Activated CD8-positive, alpha-beta memory T cell treated with anti-CD3 and anti-CD28 coated beads for 24 hours (primary cell): ENCODE data around the gene FAM83F.

Experiments used
- DNase-seq: peaks from one replicate; pipeline ENCODE4 v3.0.0-alpha.2; 2020

The FAM83F gene

DNA sequence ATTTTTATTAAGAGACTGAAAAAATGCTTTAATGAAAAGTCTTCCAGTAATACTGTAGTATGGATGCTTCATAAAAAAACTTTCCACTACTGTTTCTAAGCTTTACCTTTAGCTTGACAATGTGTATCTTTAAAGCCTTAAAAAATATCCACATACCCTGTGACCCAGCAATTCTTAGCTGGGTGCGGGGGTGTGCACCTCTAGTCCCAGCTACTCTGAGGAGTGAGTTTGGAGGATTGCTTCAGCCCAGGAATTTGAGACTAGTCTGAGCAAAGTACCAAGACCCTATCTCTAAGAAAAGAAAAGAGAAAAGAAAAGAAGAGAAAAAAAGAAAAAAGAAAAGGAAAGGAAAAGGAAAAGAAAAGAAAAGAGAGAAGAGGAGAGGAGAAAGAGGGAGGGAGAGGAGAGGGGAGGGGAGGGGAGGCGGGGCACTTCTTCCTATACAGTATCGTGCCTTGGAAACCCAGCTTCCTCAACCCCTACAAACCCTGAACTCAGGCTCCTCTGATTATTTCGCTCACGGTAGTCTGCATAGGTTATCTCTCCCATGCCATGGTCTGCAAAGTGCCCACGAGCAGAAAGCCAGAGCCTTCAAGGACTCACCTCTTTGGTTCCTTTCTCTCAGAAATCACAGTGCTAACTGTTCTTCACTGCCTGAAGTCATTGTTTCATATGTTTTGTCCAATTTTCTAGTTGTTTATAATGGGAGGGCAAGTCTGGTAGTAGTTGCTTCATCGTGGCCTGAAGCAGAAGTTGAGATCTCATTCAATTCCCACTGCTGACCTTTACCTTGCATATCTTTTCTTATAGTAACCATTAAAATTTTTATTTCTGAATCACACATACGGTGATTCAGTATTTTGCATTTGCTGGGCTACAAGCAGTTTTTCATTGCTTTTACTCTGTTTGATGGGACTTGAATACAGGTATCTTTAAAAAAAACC lies 82.2 kb downstream of the FAM83F start:
- no peak for DNase-seq

DNA sequence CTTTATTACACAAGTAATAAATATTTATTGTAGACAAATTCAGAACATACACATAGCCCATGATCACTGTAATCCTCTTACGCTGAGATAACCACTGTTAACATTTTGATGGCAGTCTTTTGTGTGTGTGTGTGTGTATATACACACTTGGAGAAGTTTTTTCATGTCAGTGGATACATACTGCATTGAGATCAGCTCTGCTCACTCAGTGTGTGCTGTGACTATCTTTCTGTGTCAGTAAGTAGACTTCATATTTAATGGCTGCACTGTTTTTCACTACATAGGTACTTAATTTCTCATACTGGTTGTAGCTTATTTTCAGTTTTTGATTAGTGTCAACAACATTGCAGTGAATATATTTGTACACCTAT lies 82.9 kb downstream of the FAM83F start:
- no peak for DNase-seq

DNA sequence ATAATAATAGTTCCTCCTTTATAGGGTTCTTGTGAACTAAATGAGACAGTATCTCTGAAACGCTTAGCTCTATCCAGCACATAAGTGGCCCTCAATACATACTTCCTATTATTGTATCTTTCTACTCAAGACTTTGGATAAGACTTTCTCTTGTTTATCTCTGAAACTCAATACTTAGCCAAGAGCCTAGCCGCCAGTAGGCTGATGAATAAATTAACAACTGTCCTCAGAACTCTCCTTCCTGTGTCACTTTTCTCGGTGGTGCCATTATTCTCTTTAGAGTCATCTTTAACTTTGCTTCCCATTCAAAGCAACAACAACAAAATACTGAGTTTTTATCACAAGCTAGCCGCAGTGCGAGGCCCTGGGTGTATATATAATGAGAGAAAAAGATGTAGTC lies 86.9 kb downstream of the FAM83F start:
- DNase-seq = no peak

DNA sequence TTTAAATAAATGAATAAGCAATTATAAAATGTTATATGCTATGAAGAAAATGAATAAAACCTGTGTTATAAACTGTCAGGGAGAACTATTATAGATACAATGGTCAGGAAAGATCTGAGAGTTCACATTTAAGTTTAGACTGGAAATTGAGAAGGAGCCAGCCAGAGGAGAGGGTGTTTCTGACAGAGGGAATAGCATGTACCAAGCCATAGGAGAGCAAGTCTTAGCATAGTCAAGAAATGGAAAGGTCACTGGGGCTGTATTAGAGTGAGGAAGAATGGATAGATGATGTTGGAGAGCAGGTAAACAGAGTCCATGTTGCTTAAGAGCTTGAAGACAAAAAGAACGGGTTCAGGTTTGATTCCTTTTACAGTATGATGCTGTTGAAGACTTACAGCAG lies 87.4 kb downstream of the FAM83F start:
- no peak for DNase-seq

DNA sequence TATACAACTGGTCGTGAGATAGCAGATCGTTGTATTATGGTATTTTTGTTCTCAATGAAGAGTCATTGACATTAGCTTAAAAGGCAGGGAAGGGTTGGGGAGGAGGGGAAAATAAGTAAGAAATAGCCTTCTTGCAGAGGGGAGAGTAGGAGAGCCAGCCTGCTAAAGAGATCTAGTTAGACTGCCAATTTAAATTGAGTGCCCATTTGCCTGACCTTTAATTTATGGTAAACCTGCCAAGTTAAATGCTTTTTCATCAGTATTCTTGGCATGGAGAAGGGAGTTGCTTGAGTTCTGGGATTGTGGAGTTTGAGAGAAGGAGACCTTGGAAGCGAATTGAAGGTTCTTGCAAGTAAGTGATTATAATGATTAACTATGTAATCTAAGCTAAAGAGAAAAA lies 89.0 kb downstream of the FAM83F start:
- no peak for DNase-seq

DNA sequence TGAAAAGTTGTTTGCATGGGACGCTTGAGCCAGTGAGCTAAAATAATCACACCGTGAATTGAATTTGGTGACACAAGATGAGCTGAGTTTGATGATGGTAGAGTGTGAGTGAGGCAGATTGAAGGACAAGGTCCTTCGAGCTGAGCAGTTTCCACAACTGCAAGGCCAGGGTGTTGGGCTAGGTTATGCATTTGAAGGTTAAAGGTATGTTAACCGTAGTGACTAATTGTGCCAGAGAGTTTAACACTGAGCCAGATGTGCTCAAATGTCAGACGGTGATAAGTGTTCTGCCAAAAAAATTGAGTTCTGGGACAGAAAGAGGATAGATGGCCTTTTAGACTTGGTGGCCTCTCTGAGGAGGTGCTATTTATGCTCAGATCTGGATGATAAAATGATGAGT lies 89.5 kb downstream of the FAM83F start:
- DNase-seq = no peak

DNA sequence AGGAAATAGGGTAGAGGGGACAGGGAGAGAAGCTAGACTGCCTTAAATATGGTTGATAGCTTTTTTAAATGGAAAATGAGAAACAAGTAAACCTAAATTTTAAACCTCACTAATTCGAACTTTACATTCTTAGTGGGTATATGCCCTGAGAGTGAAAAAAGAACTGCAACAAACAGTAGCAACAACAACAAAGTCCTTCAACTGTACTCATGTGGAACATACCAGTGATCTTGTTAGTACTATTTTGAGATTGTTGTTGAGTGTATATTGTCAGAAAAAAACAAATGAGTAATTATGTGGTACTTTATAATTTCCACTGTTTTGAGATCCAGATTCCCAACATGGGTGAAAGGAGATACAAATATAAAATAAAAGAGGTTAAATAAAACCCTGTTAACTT lies 94.1 kb downstream of the FAM83F start:
- DNase-seq = no peak
